K562 (cell line): ENCODE results near the gene TMEM156. TPM values are rescaled to one million over a fixed set of nuclear protein-coding genes. Genes with fewer than 3 reads are reported as not detected.

ENCODE experiments used
- CHCHD3 ChIP-seq: fragments of 250-450 bp; sonication (Bioruptor Pico); IDR thresholded peaks from 2 replicates; pipeline ENCODE4 v2.1.2; 2022; ENCODE audit warnings: mild to moderate bottlenecking
- CTBP1 ChIP-seq: fragments of 450-650 bp; IDR thresholded peaks from 2 replicates; pipeline ENCODE4 v1.6.1; 2016; ENCODE audit warnings: borderline replicate concordance
- EP300 ChIP-seq: IDR thresholded peaks from 2 replicates; pipeline ENCODE4 v1.6.1; 2012; ENCODE audit warnings: low read length, improper control_type of control experiment
- KHSRP ChIP-seq: fragments of 450-650 bp; IDR thresholded peaks from 2 replicates; pipeline ENCODE4 v1.6.1; 2017
- MTA1 ChIP-seq: fragments of 450-650 bp; IDR thresholded peaks from 2 replicates; pipeline ENCODE4 v1.6.1; 2017; ENCODE audit warnings: borderline replicate concordance
- NCOR1 ChIP-seq: fragments of 450-650 bp; IDR thresholded peaks from 2 replicates; pipeline ENCODE4 v1.6.1; 2016; ENCODE audit warnings: mild to moderate bottlenecking, moderate library complexity
- PRPF4 ChIP-seq: fragments of 200-400 bp; formaldehyde crosslinking; IDR thresholded peaks from one replicate; pipeline ENCODE4 v1.6.1; 2017; ENCODE audit warnings: low read length, low read depth, mild to moderate bottlenecking; ENCODE audit not compliant: insufficient read depth, poor library complexity, severe bottlenecking
- SAFB ChIP-seq: fragments of 200-400 bp; formaldehyde crosslinking; IDR thresholded peaks from 2 replicates; pipeline ENCODE4 v1.6.1; 2017; ENCODE audit warnings: low read depth, low read length, borderline replicate concordance
- SNIP1 ChIP-seq: fragments of 450-650 bp; IDR thresholded peaks from 2 replicates; pipeline ENCODE4 v1.7.1; 2017; ENCODE audit warnings: low read depth, mild to moderate bottlenecking
- ZC3H11A ChIP-seq: IDR thresholded peaks from 2 replicates; pipeline ENCODE4 v1.6.1; 2012; ENCODE audit warnings: low read depth, low read length, improper control_type of control experiment
- ZNF263 ChIP-seq: sonication (generic); formaldehyde crosslinking; IDR thresholded peaks from 2 replicates; pipeline ENCODE4 v1.8.0; 2022; ENCODE audit warnings: mild to moderate bottlenecking, missing genetic modification reagents, borderline replicate concordance
- ZNF282 ChIP-seq: sonication (generic); formaldehyde crosslinking; IDR thresholded peaks from 2 replicates; pipeline ENCODE4 v1.8.1; 2023; ENCODE audit warnings: missing genetic modification reagents
- ZNF584 ChIP-seq: fragments of 200-800 bp; sonication (Bioruptor generic); IDR thresholded peaks from 2 replicates; pipeline ENCODE4 v1.6.1; 2016; ENCODE audit warnings: low read depth, mild to moderate bottlenecking, missing genetic modification characterization, missing compliant biosample characterization
- ZNF766 ChIP-seq: fragments of 200-800 bp; sonication (Bioruptor generic); conservative IDR thresholded peaks from 2 replicates; pipeline ENCODE4 v1.6.1; 2016; ENCODE audit warnings: missing genetic modification characterization, missing compliant biosample characterization
- polyA plus RNA-seq, 8 experiments: library from polyadenylated mRNA; depleted of rRNA in 4 of 8; stranded (reverse) in 5 of 8; unstranded in 3 of 8; fragments of >200 nt; fragmentation: Nextera tagmentation in 2 of 8; fragmentation: Illumina TruSeq in 1 of 8; extraction: Ambion mirVana in 2 of 8; extraction: Trizol in 1 of 8; gene quantifications; 2 replicates each; pipeline versions ENCODE4 v1.2.1 to v1.2.3, GENCODE V29; 2011 to 2014; ENCODE audit warnings: inconsistent platforms in 1 of 8, missing spikeins in 1 of 8
- total RNA-seq, 7 experiments: library from RNA; depleted of rRNA in 6 of 7; stranded (reverse); fragments of >200 nt in 6 of 7; fragmentation: Illumina TruSeq in 2 of 7; extraction: Trizol in 2 of 7; gene quantifications; 2 replicates each; pipeline versions ENCODE4 v1.2.1 to v1.2.3, GENCODE V29; 2011 to 2021; ENCODE audit warnings: low replicate concordance in 1 of 7
- TF ChIP-seq, protein P1 (sequence below), 2 experiments: fragments of 450-650 bp; conservative IDR thresholded peaks; 2 replicates each; pipeline ENCODE4 v1.6.1; 2017; ENCODE audit warnings: mild to moderate bottlenecking in 2 of 2, moderate library complexity in 2 of 2
- TF ChIP-seq, protein P2 (sequence below): fragments of 450-650 bp; IDR thresholded peaks from 2 replicates; pipeline ENCODE4 v1.6.1; 2016; ENCODE audit warnings: low read depth
- TF ChIP-seq, protein P3 (sequence below): fragments of 200-800 bp; sonication (Bioruptor generic); IDR thresholded peaks from 2 replicates; pipeline ENCODE4 v1.6.1; 2017; ENCODE audit warnings: missing genetic modification characterization, missing compliant biosample characterization

TMEM156 gene
- total and polyA plus RNA-seq, 9 of the 15 experiments (the other 6 are each of a cell fraction or from before 2014, with no cell fraction given) = 3.5 to 9.6 (median 6.4) TPM

DNA sequence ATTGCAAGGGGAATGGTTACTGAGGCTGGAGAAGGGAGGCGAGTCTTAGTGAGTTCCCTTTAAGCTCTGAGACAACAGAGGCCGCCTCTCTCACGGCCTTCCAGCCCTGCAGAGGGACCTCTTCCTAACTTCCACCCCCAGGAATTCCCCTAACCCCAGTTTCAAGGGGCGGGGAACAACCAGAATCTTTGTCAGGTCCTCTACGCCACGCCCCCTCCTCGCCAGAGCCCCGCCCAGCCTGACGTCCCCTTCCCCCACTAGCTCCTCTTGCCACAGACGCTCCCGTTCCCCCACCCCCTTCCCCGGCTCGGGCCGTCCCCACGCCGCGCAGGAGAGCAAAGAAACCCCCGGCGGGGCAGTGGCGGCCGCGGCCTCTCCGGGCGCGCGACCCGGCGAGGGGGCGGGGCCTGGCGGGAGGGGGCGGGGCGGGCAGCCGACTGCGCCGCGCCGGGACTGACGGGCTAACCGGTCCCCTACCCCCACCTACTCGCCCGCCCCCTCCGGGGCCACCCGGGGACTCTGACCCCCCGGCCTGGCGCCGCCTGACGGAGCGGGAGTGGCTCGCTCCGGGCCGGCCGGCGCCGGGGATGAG lies 12.3 kb upstream of the TMEM156 start (continued):
- TF ChIP-seq, protein P1, sequence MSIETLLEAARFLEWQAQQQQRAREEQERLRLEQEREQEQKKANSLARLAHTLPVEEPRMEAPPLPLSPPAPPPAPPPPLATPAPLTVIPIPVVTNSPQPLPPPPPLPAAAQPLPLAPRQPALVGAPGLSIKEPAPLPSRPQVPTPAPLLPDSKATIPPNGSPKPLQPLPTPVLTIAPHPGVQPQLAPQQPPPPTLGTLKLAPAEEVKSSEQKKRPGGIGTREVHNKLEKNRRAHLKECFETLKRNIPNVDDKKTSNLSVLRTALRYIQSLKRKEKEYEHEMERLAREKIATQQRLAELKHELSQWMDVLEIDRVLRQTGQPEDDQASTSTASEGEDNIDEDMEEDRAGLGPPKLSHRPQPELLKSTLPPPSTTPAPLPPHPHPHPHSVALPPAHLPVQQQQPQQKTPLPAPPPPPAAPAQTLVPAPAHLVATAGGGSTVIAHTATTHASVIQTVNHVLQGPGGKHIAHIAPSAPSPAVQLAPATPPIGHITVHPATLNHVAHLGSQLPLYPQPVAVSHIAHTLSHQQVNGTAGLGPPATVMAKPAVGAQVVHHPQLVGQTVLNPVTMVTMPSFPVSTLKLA (conservative IDR thresholded peaks at IDR 0.05) = no peak; a peak in 1 of 4 replicates
- TF ChIP-seq ZNF263 (no peak), CHCHD3 (CRISPR knock-in tag) (no peak), NCOR1 (peak; percentile 24; the same call in 1 of the 2 replicates), ZNF766 (CRISPR knock-in tag) (peak; percentile 91), ZNF282 (CRISPR knock-in tag) (no peak), ZNF584 (no peak), SNIP1 (no peak), ZC3H11A (no peak), KHSRP (no peak), SAFB (peak; percentile 69; the same call in 1 of the 2 replicates), MTA1 (0 out of 2 replicates have a peak, but pooled peaks have one; percentile 24), CTBP1 (no peak), EP300 (0 out of 2 replicates have a peak, but pooled peaks have one; percentile 24), PRPF4 (no peak)
- TF ChIP-seq, protein P2, sequence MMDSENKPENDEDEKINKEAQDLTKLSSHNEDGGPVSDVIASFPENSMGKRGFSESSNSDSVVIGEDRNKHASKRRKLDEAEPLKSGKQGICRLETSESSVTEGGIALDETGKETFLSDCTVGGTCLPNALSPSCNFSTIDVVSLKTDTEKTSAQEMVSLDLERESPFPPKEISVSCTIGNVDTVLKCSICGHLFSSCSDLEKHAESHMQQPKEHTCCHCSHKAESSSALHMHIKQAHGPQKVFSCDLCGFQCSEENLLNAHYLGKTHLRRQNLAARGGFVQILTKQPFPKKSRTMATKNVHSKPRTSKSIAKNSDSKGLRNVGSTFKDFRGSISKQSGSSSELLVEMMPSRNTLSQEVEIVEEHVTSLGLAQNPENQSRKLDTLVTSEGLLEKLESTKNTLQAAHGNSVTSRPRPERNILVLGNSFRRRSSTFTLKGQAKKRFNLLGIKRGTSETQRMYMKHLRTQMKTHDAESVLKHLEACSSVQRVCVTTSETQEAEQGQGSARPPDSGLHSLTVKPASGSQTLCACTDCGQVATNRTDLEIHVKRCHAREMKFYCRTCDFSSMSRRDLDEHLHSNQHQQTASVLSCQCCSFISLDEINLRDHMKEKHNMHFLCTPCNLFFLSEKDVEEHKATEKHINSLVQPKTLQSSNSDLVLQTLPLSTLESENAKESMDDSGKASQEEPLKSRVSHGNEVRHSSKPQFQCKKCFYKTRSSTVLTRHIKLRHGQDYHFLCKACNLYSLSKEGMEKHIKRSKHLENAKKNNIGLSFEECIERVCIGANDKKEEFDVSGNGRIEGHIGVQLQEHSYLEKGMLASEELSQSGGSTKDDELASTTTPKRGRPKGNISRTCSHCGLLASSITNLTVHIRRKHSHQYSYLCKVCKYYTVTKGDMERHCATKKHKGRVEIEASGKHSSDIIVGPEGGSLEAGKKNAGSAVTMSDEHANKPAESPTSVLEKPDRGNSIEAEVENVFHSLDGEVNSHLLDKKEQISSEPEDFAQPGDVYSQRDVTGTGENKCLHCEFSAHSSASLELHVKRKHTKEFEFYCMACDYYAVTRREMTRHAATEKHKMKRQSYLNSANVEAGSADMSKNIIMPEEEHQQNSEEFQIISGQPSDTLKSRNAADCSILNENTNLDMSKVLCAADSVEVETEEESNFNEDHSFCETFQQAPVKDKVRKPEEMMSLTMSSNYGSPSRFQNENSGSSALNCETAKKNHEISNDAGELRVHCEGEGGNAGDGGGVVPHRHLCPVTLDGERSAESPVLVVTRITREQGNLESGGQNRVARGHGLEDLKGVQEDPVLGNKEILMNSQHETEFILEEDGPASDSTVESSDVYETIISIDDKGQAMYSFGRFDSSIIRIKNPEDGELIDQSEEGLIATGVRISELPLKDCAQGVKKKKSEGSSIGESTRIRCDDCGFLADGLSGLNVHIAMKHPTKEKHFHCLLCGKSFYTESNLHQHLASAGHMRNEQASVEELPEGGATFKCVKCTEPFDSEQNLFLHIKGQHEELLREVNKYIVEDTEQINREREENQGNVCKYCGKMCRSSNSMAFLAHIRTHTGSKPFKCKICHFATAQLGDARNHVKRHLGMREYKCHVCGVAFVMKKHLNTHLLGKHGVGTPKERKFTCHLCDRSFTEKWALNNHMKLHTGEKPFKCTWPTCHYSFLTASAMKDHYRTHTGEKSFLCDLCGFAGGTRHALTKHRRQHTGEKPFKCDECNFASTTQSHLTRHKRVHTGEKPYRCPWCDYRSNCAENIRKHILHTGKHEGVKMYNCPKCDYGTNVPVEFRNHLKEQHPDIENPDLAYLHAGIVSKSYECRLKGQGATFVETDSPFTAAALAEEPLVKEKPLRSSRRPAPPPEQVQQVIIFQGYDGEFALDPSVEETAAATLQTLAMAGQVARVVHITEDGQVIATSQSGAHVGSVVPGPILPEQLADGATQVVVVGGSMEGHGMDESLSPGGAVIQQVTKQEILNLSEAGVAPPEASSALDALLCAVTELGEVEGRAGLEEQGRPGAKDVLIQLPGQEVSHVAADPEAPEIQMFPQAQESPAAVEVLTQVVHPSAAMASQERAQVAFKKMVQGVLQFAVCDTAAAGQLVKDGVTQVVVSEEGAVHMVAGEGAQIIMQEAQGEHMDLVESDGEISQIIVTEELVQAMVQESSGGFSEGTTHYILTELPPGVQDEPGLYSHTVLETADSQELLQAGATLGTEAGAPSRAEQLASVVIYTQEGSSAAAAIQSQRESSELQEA = no peak
- TF ChIP-seq, protein P3, sequence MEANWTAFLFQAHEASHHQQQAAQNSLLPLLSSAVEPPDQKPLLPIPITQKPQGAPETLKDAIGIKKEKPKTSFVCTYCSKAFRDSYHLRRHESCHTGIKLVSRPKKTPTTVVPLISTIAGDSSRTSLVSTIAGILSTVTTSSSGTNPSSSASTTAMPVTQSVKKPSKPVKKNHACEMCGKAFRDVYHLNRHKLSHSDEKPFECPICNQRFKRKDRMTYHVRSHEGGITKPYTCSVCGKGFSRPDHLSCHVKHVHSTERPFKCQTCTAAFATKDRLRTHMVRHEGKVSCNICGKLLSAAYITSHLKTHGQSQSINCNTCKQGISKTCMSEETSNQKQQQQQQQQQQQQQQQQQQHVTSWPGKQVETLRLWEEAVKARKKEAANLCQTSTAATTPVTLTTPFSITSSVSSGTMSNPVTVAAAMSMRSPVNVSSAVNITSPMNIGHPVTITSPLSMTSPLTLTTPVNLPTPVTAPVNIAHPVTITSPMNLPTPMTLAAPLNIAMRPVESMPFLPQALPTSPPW = peak; percentile 94
